OCI-LY1 (cell line): ENCODE results near the gene RPL36A.

Experiments
- CTCF ChIP-seq: fragments of 200-600 bp; sonication (generic), shearing (Covaris generic); IDR thresholded peaks from 2 replicates; pipeline ENCODE4 v1.5.1; 2017; ENCODE audit warnings: mild to moderate bottlenecking, antibody characterized with exemption, low read length, moderate library complexity, mixed read lengths
- EZH2 ChIP-seq: fragments of 200-600 bp; sonication (generic), shearing (Covaris generic); IDR thresholded peaks from 2 replicates; pipeline ENCODE4 v1.8.0; 2017; ENCODE audit warnings: borderline replicate concordance, mixed run types, mild to moderate bottlenecking, antibody characterized with exemption, low read length, moderate library complexity, mixed read lengths

DNA sequence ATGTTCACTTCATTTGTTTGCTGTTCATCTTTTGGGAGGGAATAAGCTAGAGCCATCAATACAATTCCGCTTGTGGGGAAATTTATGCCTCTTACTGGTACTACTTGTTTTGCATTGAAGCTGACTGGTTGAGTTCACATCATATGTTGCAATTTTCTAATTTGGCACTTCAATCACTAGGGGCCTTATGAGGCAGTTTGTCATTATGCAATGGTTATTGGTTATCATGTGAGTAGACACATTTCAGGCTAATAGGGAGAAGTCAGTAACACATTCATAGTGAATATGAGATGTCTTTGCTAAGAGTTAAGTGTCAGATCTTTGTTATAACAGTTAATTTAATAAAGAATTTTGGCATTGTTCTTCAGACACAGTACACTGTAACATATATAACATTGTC, 5.0 kb downstream of the RPL36A start:
- TF ChIP-seq CTCF (no peak), EZH2 (no peak)
